GM10248 (cell line): Measurements from ENCODE around the gene APOLD1.

Experiments
- CTCF ChIA-PET: fragments of 300-600 bp; sonication (Branson Sonifier 250); formaldehyde crosslinking; extraction: SDS; loops from one replicate; lab custom pipeline; 2021; ENCODE audit warnings: antibody characterized with exemption; lab: Yijun Ruan, JAX
- POLR2A ChIA-PET: fragments of 350-650 bp; sonication (Branson Sonifier 250); formaldehyde crosslinking; extraction: SDS; loops from one replicate; lab custom pipeline; 2020; ENCODE audit warnings: antibody characterized with exemption; lab: Yijun Ruan, JAX
- DNase-seq: peaks from one replicate; pipeline ENCODE4 v3.0.0; 2012; ENCODE audit errors: extremely low spot score
- TF ChIP-seq, protein P1 (sequence below): IDR thresholded peaks from 2 replicates; pipeline ENCODE4 v1.5.1; 2012; ENCODE audit warnings: mild to moderate bottlenecking, low read depth; ENCODE audit errors: extremely low read depth, missing control alignments, control extremely low read depth

The APOLD1 gene

GRCh38 chr12:12747278-12747677 lies 38.2 kb upstream of the APOLD1 start:
- POLR2A ChIA-PET = no interaction called here
- CTCF ChIA-PET = interaction anchor here (1.2 to 4.4 kb wide), 3 partner anchors 11 to 42 kb away, joined by 3 to 64 read pairs (median 6); no protein-coding TSS in a partner anchor
- TF ChIP-seq, protein P1, sequence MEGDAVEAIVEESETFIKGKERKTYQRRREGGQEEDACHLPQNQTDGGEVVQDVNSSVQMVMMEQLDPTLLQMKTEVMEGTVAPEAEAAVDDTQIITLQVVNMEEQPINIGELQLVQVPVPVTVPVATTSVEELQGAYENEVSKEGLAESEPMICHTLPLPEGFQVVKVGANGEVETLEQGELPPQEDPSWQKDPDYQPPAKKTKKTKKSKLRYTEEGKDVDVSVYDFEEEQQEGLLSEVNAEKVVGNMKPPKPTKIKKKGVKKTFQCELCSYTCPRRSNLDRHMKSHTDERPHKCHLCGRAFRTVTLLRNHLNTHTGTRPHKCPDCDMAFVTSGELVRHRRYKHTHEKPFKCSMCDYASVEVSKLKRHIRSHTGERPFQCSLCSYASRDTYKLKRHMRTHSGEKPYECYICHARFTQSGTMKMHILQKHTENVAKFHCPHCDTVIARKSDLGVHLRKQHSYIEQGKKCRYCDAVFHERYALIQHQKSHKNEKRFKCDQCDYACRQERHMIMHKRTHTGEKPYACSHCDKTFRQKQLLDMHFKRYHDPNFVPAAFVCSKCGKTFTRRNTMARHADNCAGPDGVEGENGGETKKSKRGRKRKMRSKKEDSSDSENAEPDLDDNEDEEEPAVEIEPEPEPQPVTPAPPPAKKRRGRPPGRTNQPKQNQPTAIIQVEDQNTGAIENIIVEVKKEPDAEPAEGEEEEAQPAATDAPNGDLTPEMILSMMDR = no peak
- DNase-seq = no peak

DNA sequence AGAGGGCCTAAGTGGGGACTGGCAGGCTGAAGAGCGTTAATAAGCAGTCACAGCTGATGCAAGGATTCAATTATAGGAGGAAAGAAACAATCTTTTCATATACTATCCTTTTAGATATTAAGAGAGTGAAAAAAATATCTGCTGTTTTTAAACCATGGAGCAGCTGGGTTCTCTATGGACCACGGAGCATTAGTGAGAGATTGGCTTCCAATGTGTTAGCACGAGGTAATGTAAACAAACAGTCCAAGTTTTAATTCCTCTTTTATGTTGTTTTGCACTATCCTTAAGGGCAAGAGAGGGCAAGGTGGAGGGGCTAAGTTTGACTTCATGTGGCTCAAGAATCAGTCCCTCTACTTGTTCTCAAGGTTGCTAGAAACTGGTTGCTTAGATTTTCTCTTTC lies 37.4 kb upstream of the APOLD1 start:
- no peak for DNase-seq
- POLR2A ChIA-PET = no interaction called here
- TF ChIP-seq, protein P1 = no peak
- CTCF ChIA-PET = interaction anchor here (4.4 kb wide), 1 partner anchor 12 kb away, joined by 64 read pairs; no protein-coding TSS in a partner anchor

- TF ChIP-seq, protein P1 = no peak
- ChIA-PET POLR2A (no interaction called here), CTCF (no interaction called here)
- DNase-seq = no peak
Observed at GRCh38 chr12:12749433-12749832, 36.0 kb upstream of the APOLD1 start.

DNA sequence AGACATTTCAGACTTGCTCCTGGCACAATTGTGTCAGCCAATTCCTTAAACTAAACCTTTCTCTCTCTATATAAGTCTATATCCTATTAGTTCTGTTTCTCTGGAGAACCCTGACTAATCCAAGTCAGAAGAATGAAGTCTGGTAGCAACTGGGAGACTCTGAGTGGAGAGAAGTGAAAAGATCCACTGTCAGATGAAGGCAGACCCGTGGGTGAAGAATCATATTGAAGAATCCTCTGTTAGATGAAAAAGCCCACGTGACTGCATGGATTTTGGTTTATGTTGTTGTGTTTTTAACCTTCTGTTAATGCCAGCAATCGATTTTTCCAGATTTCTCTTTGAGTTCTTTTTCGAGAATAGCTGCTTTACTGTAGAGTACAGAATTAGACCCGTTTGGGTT lies 29.5 kb upstream of the APOLD1 start:
- TF ChIP-seq, protein P1 = no peak
- no peak for DNase-seq
- CTCF ChIA-PET = interaction anchor here (3.6 kb wide), 1 partner anchor 19 kb away, joined by 26 read pairs; no protein-coding TSS in a partner anchor
- POLR2A ChIA-PET = no interaction called here

DNA sequence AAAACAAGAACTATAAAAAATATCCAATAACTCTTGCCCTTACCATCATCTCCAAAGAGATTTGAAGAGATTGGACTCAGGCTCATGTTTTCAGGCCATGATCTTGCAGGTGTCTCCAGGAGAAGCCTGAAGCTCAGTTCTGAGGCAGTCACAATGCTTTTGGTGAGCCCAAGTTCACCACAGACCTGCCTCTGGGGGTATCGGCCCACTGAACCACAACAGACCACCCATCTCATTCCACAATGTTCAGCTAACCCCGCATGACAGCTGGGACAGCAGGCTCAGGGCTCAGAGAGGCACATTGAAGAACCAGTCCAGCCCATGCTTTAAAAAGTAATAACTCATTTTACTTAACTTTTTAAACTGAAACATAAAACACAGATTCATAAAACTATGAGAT lies 28.3 kb upstream of the APOLD1 start:
- no peak for DNase-seq
- CTCF ChIA-PET = interaction anchor here (3.6 kb wide), 1 partner anchor 20 kb away, joined by 26 read pairs; no protein-coding TSS in a partner anchor
- POLR2A ChIA-PET = no interaction called here
- TF ChIP-seq, protein P1 = no peak

DNA sequence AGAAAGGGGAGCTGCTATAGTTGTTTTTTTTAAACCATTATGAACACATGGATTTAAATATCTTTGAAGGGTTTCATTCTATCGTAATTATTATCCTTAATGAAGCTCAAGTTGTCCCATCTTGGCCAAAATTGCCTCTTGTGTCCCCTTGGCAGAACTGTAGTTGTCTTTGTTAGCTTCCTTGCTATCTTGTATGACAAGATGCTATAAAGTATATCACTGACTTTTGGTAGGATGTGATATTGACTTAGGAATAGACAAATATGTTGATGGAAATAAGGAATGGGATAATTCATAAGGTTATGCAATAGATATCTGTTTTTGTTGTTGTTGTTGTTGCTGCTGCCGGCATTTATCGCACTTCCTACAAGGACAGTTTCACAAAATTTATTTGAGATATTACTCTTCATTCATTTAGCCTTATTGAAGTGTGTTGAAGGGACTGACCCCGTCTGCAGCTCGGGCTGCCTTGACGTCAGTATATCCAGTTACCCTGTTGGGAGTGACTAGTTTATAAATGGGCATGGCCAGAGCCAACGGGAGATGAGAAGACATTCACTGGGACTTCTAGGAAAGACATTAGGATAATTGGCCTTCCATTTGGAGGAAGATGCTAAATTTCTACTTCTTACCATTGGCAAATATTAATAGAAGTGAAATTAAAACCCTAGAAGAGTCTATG lies 26.1 kb upstream of the APOLD1 start:
- CTCF ChIA-PET = interaction anchor here (1.4 kb wide), 1 partner anchor 23 kb away, joined by 6 read pairs; no protein-coding TSS in a partner anchor
- POLR2A ChIA-PET = no interaction called here
- DNase-seq = no peak
- TF ChIP-seq, protein P1 = no peak
